Measurements from ENCODE around the gene TMTC2.

TMTC2 gene

GRCh38 chr12:83046019-83046418 lies 359.3 kb downstream of the TMTC2 start:
- TF ChIP-seq CTCF (conservative IDR thresholded peaks at IDR 0.05; ENCODE audit: low read length): no peak
- no peak overlapping the region for H3K4me3 ChIP-seq (ENCODE audit: low read length)
- peak; percentile 33 for DNase-seq (ENCODE audit: low read depth)

DNA sequence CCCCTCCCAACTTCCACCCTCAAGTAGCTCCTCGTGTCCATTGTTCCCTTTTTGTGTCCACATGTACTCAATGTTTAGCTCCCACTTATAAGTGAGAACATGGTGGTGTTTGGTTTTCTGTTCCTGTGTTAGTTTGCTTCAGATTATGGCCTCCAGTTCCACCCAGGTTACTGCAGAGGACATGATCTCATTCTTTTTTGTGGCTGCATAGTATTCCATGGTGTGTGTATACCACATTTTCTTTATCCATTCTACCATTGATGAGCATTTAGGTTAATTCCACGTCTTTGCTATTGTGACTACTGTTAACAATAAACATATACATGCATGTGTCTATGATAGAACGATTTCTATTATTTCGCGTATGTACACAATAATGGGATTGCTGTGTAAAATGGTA lies 362.6 kb downstream of the TMTC2 start:
- TF ChIP-seq CTCF (conservative IDR thresholded peaks at IDR 0.05; ENCODE audit: low read length): no peak
- no peak for DNase-seq (ENCODE audit: low read depth)
- no peak overlapping the region for H3K4me3 ChIP-seq (ENCODE audit: low read length)

- H3K4me3 ChIP-seq (ENCODE audit: low read length): no peak overlapping the region
Observed at GRCh38 chr12:83052890-83053541, 366.3 kb downstream of the TMTC2 start.

GRCh38 chr12:83057436-83057835 lies 370.7 kb downstream of the TMTC2 start:
- DNase-seq (ENCODE audit: low read depth): no peak
- H3K4me3 ChIP-seq (ENCODE audit: low read length): no peak overlapping the region

More at GRCh38 chr12:83052890-83053541, 366.3 kb downstream of the TMTC2 start:
- no peak for DNase-seq (ENCODE audit: low read depth)
- no peak for TF ChIP-seq CTCF (conservative IDR thresholded peaks at IDR 0.05; ENCODE audit: low read length)

DNA sequence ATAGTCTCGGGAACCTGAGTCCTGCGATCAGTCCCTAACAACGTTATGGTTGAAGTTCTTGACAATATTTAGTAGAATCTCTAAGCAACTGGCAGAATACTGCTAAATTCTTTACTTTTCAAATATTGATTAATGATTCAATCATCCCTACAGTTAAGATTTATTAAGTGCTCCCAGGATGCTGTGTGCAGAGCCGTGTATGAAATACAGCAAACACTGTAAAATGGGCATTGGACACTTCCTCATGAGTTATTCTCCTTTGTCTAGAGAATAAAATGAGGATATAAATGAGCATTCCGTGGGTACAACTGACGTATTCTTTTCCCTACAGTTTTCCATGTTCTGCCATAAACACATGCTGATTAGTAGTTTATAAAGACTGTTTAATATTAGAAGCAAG lies 372.4 kb downstream of the TMTC2 start:
- H3K4me3 ChIP-seq (ENCODE audit: low read length): no peak overlapping the region
- TF ChIP-seq CTCF (conservative IDR thresholded peaks at IDR 0.05; ENCODE audit: low read length): no peak
- DNase-seq (ENCODE audit: low read depth): no peak

More at GRCh38 chr12:83057436-83057835, 370.7 kb downstream of the TMTC2 start:
- no peak for TF ChIP-seq CTCF (conservative IDR thresholded peaks at IDR 0.05; ENCODE audit: low read length)

DNA sequence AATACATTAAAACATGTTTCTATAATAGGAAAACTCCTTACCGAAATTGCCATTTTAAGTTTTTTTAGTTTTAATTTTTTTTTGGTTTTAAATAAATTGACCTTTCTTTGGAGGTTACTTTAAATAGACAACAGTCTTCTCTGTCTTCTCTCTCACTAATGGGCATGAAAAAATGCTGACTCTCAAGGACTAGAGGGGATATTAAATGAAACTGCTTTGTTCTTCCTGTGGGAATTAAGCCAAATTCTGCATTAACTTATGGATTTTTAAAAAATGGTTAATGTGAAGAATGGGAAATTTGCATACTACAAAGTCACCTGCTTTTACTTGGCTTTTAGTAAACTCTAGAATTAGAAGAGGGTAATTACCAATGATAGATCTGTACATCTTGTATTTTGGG lies 378.9 kb downstream of the TMTC2 start:
- no peak overlapping the region for H3K4me3 ChIP-seq (ENCODE audit: low read length)
- DNase-seq (ENCODE audit: low read depth): no peak
- no peak for TF ChIP-seq CTCF (conservative IDR thresholded peaks at IDR 0.05; ENCODE audit: low read length)

DNA sequence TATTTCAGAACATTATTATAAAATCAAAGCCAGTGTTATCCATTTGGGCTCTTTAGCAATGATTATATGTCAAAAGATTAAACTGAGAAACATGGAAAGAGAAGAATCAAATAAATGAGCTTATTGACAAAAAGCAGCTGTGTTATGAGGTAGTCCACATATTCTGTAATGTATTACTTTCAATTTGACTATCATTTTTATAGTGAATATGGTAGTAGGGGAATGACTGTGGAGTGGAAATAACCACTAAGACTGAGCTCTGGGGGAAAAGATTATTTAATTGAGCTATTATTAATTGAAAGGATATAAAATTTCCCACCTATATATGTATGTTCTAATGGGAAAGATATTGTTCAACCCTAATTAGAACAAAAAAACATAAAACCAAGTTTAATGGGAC lies 381.3 kb downstream of the TMTC2 start:
- DNase-seq (ENCODE audit: low read depth): no peak
- H3K4me3 ChIP-seq (ENCODE audit: low read length): no peak overlapping the region
- TF ChIP-seq CTCF (conservative IDR thresholded peaks at IDR 0.05; ENCODE audit: low read length): no peak
